GM19372 (cell line): ENCODE results near the gene IGIP.

Source experiments
- ATAC-seq: cut with Tn5 transposase; IDR thresholded peaks from one replicate; pipeline ENCODE4 v1.9.1; 2021; ENCODE audit warnings: mild to moderate bottlenecking, low read depth, moderate library complexity; ENCODE audit not compliant: unreplicated experiment

IGIP gene

DNA sequence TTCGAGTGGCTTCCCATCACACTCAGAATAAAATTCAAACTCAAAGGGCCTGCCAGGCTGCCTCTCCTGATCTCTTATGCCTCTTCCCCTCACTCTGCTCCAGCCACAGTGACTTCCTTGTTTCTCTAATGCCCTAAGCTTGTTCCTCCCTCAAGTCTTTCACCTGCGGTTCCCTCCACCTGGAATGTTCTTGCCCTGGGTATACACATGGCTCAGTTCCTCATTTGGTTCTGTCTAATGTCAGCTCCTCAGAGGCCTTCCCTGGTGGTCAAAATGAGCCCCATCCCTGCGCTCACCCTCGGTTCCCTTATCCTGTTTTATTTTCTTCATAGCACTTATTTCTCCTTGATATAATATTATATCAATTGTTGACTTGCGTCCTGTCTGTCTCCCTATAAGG is 36.5 kb downstream of the IGIP start:
- ATAC-seq, result no peak

DNA sequence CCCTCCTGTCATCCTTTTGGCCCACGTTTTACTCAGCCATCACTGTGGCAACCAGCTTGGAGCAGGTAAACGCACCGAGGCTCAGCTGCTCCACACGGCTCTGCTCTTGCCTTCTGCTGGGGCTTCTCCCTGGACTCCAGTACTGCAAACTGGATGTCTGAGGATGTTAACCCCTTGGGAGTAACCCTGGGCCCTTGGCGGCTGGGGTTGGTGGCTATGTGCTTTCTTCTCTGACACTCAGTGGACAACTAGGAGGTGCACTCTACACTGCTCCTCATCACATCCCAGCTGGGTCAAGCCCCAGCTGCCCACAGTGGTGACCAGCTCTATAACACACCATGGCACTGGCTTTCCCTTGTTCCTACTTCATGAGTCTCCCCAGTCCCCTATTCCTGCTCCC is 37.0 kb downstream of the IGIP start:
- no peak for ATAC-seq

DNA sequence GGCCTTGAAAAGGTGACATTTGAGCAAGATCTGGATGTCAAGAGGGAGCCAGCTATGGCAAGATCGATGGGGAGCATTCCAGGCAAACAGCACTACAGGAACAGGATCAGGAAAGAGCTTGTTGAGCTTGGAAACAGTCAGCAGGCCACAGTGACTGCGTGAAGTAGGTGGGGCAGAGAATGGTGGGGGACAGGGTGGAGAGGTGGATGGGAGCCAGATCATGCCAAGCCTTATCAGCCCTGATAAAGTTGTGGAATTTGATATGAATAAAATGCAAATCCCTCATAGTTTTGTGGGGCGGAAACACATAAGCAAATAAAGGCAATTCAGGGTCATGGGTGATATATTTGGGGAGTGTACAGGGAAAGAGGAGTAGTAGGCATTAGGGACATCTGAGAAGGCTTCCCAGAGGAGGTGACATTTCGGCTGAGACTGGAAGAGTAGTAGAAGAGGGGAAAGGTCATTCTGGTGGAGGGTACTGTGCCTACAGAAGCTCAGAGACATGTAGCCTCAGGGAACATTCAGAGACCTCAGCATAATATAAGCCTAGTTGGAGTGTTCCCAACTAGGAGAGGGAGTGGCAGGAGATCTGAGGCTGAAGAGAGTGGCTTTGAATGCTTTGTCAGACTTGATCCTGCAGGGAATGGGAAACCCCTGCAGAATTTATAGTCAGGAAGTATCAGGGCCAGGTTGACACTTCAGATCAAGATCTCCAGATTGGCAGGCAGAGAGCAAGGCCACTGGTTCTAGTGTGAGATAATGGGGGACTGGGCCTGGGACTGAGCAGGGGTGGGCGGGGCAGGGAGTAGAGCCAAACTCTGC is 39.6 kb downstream of the IGIP start:
- ATAC-seq, result no peak

DNA sequence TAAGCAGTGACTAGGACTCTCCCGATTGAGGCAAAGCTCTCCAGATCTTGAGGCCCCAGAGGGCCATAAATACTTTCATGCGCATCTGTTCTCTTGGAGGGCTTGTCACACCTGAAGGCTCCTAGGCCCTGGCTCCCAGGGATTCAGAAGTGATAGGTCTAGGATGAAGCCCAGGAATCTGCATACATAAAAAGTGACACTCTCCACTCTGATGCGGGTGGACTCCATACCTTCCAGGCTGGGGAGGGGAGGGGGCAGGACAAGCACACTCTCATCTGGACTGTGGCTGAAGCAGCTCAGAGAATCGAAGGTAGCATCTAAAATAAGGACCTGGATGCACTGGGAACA is 40.2 kb downstream of the IGIP start:
- no peak for ATAC-seq

DNA sequence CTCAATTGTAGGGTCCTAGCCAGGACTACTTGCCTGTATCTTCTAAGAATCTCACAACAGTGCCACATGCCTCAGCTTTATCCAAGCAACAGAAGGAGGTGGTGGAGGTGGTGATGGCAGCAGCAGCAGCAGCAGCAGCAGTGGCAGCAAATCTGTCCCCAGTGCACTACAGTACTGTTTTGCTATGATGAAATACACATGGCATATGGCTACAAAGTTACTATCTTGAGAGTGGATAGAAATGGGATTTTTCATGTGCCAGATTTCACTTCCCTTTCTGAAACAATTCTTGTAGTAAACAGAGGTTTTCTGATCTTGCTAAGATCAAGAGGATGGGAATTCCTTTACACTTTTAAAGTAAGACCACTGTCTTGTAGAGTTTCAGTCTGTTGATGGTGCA is 41.2 kb downstream of the IGIP start:
- no peak for ATAC-seq

DNA sequence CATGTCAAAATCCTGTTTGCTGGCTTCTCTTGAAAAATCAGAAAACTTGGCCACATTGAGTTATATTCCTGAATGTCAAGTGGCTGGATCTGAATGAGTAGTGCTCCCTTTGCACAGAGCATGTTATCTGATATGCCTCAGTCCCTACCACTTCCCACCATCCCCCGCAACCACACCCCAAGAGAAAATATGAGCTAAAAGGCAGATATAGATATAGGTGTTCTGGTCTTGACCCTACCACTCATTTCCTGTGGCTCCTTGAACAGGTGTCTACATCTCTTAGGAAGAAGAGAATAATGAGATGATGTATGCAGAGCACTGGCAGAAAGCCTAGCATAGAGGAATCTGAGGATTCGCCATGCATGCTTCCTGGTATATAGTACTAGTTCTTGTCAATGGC is 42.6 kb downstream of the IGIP start:
- ATAC-seq, result no peak

DNA sequence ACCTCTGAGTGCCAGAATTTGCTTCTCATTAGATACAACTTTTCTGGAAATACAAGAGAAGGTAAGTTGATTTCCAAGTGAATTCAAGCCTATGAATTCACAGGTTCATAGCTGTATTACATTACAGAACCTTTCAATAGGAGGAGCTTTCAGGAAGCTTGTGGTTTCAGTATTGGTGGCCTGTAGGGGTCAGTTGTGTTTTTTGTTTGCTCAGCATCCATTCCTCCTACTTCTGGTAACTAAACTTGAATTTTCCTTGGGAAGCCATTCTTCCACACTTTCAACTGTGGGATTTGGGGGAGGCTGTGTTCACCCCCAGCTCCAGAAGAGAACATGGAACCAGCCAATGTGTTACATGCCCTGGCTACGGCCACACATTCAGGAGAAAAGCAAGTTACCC is 43.7 kb downstream of the IGIP start:
- ATAC-seq, result no peak

DNA sequence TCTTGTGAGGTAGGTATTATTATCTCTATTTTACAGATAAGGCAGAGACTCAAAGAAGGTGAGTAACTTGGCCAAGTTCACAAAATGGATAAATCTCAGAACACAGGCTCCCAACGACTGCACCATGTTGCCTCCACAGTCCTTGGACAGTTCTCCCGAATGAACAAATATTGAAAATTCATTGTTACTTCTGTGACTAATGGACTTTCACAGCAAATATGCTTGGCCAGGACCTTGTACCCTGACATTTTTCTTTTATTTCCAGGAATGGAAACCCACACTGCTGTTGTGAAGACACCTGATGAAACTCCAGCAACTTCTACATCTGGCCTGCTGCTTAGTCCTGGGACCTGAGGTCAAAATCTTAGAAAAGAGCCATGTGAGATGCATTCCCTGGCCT is 46.7 kb downstream of the IGIP start:
- no peak for ATAC-seq

DNA sequence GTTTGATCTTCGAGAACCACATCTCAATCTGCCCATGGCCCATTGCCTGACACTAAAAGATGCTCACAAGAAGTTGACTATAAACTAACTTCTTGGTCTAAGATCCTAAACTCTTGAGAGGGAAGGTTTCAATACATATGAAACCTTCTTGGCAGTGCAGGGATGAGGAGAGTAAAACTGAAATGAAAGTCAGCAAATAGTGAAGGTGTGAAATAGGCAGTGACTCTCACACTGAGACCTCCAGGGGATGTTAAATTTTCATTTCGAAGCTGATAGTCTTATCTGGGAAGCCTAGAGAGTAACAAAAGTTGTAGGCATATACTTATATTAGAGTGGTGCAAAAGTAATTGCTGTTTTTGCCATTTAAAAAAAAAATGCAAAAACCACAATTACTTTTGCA is 48.3 kb downstream of the IGIP start:
- no peak for ATAC-seq

DNA sequence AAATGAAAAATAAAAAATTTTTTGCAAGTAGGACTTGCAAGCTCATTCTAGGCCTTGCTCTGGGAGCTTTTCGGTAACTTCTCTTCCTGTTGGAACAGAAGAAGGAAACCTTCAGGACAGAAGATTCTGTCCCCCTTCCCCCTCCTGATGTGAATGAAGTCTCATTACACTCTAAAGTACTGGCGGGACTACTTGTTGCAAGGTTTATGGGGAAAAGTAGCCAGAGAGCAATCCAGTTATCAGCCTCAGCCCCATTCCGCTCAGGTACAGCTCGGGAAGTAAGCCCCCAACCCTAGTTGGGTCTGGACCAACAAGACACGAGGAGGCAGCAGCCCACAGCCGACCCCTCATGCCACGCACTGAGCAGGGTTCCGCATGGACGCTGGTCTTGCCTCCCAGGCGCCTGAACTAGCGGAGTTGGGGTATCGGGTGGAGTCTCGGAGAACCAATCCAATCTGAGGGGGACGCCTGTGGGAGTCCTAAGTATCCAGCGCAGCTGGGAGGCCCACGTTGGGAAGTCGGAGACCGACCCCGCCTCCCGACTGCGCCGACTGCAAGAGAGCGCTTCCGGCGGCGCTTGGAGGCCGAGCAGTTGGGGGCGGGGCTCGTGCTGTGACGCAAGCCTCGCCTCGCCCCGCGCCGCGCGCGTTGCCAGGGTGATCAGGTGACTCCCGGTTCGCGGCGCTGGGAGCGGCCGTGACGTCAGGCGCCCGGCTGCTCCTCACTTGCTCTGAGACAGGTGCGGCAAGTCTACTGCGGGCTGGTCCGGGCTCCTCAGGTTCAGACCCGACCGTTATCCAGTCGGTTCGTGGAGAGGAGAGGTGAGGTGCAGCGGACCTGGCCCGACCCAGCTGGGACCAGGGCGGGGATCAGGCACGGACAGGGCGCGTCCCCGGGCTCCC is 49.0 kb downstream of the IGIP start, which contains the start of gene CYSTM1:
Gene CYSTM1, plus strand, starts transcription at position 724 of the 902 bp plus-strand sequence. CDS start 19,278 bp downstream, outside the sequence.
- ATAC-seq, result peak; percentile 92

DNA sequence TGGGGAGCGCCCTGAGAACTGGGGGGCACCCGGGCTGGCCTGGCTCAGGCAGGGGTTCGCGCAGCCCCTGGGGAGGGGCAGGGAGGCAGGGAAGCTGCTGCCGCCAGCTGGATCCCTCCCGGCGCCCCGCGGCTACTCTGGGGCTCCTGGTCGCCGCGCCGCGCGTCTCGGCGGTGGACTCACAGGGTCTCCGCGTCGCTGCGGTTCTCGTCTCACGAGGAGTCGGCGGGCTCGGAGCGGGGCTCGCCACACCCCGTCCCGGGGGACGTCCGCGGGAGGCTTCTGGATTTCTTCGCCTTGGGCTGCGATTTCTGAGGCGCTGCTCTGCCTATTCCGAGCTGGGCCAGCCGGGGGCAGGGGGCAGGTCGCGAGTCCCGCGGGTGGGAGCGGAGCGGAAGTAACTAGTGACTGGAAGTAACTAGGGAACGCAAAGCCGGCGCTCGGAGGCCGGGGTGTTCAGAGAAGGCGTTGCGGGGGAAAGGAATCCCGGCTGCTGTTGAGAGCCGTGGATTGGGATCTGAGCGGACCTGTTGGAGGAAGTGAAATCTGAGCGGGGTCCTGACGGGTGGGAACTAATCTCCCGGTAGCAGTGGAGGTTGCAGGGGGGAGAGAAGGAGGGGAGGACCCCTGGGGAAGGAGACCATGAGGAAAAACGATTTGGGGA is 49.8 kb downstream of the IGIP start:
- peak; percentile 43 for ATAC-seq

DNA sequence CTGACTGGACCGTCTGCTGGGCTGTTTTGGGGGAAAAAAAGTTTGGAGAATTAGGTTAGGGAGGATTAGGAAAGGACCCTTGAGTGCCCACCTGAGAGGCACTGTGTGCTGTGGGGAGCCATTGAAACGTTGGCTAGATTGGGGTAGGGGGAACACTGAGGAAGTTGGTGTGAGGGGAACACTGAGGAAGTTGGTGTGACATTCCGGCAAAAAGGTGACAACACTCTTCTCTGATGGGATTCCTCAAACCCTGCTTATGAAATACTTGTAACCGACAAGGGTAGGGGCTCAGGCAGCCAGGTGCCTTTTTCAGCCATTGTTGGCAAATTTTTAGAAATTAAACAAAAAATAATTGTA is 50.3 kb downstream of the IGIP start:
- ATAC-seq, result no peak

DNA sequence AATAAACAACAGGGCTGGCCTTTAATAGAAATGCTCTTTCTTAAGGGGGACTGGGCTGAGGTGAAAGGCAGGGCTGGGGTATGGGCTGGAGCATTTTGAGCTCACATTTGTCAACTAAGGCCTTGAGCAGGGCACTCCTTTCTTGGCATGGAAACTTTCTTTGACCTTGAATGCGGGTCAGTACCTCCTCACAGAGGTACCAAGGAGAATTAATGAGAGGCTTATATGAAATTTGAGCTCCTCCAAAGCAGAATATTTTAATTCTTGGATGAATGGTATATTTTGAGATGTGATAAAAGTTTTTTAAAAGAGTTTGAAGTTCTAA is 52.3 kb downstream of the IGIP start:
- no peak for ATAC-seq

DNA sequence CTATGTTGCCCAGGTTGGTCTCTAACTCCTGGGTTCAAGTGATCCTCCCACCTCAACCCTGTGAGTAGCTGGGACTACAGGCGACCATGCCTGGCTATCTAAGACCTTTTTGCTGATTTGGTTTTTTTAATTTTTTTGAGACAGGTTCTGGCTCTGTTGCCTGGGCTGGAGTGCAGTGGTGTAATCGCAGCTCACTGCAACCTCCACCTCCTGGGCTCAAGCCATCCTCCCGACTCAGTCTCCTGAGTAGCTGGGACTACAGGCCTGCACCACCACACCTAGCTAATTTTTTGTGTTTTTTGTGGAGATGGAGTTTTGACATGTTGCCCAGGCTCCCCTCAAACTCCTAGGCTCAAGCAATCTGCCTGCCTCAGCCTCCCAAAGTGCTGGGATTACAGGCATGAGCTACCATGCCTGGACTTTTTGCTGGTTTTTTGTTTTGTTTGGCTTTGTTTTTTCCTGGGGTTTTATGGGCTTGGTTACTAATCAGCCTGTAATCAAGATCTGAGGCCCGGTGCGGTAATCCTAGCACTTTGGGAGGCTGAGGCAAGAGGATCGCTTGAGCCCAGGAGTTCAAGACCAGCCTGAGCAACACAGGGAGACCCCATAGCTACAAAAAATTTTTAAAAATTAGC is 52.9 kb downstream of the IGIP start:
- ATAC-seq, result no peak
